Astrocyte of the cerebellum (primary cell): ENCODE results near the gene ADGRL4.

Source experiments
- DNase-seq: peaks from one replicate; pipeline ENCODE4 v3.0.0-alpha.2; 2011; ENCODE audit warnings: low read depth
- H3K4me3 ChIP-seq: 2 replicates; pipeline ENCODE4 v1.5.1; 2011; ENCODE audit warnings: mild to moderate bottlenecking, low read depth, low read length, moderate library complexity
- CTCF ChIP-seq: IDR thresholded peaks from 2 replicates; pipeline ENCODE4 v1.5.1; 2012; ENCODE audit warnings: low read length, low read depth, moderate library complexity, mild to moderate bottlenecking; ENCODE audit errors: missing control alignments
- in situ Hi-C: cut with HindIII; loops from 2 replicates; pipeline ENCODE4 v1.10.0; 2017; ENCODE audit warnings: low sequenced_read_pairs

Gene ADGRL4

GRCh38 chr1:79006564-79006963 is at the start of gene ADGRL4:
Gene ADGRL4, minus strand, starts transcription at chr1:79006730. Its CDS starts 76 bp downstream, at chr1:79006654.
- no peak for TF ChIP-seq CTCF
- in situ Hi-C loops: no loop called here
- peak within 1 kb of the TSS; percentile 56 for H3K4me3 ChIP-seq
- DNase-seq: peak; percentile 24

GRCh38 chr1:79055856-79056255 is 49.3 kb upstream of the ADGRL4 start:
- H3K4me3 ChIP-seq: no peak overlapping the region
- in situ Hi-C loops: no loop called here
- no peak for TF ChIP-seq CTCF
- no peak for DNase-seq

GRCh38 chr1:79052829-79053449 is 46.4 kb upstream of the ADGRL4 start:
- DNase-seq: no peak
- in situ Hi-C loops: no loop called here
- H3K4me3 ChIP-seq: no peak overlapping the region
- no peak for TF ChIP-seq CTCF

- H3K4me3 ChIP-seq: no peak overlapping the region
- no peak for DNase-seq
- in situ Hi-C loops: no loop called here
- TF ChIP-seq CTCF: no peak
These were observed 38.6 kb upstream of the ADGRL4 start for GRCh38 chr1:79044974-79045650.

- TF ChIP-seq CTCF: no peak
- in situ Hi-C loops: no loop called here
- no peak overlapping the region for H3K4me3 ChIP-seq
- peak; percentile 19 for DNase-seq
These were observed 37.0 kb upstream of the ADGRL4 start for GRCh38 chr1:79043506-79043905.

- in situ Hi-C loops: no loop called here
- no peak overlapping the region for H3K4me3 ChIP-seq
- DNase-seq: no peak
- no peak for TF ChIP-seq CTCF
These were observed 36.0 kb upstream of the ADGRL4 start for GRCh38 chr1:79042539-79042938.
